GM21515 (cell line): Measurements from ENCODE around the gene DPEP3.
"Not testable (repeated sequence)": the region's sequence is repeated elsewhere in the genome, so short reads cannot be mapped to it uniquely, and the experiment has no call there.

Source experiments
- ATAC-seq: cut with Tn5 transposase; IDR thresholded peaks from one replicate; pipeline ENCODE4 v1.9.1; 2021; ENCODE audit not compliant: unreplicated experiment

DPEP3 gene

DNA sequence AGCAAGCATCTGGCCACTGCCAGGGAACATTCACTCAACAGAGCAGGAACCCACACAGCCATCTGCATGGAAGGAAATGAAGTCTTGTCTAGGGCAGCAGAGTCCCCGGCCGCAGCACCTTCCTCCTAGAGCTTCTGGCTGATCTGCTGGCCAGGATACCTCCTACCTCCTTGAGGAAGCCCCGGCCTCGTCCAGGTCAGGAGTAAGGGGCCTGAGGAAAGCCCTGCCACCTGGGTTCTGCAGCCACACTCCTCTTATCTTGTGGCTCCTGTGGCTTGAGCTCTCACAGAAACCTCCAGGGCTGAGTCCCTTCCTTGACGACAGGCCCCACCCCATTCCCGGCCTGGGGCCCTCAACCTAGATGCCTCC lies 13.7 kb upstream of the DPEP3 start:
- ATAC-seq = not testable (repeated sequence)

GRCh38 chr16:67993207-67994039 lies 13.1 kb upstream of the DPEP3 start:
- peak; percentile 65 for ATAC-seq

DNA sequence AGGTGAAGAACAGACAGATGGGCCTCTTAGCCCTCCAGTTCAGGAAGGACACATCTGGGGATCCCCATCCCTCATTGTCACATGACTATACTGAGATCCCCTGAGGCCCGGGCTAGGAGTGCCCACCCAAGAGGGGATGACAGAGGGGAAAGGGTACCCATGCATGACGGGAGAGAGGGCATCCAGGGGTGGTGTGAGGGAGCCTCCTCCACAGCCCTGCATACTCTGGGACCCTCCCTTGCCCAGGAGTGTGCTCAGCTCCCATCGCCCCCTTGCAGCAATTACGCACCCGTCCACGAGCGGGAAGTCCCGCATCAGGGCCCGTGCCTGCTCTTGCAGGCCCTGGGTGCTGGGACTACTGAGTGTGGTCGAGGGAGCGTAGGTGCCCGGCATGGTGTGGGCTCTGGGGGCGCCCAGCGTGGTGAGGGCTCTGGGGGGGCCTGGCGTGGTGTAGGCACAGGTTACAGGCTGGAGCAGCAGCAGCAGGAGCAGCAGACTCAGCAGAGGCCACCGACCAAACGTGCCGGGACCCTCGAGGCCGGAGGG lies 12.4 kb upstream of the DPEP3 start:
- ATAC-seq = peak; percentile 5

DNA sequence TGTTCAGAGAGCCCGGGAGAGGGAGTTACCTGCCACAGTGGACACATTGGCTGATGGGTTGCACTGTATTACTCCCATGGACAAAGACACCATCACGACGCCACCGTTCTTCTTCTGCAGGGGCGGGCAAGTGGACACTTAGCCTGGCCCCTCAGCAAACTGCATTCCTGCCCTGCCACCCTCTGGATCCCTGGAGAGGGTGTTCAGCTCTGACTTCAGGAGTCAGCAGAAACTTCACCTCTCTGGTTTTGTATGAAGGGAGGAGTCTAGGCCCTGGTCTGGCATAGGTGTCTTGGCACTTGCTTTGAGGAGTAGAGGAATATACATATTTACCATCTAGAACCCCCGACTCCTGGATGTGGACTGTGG lies 9.7 kb upstream of the DPEP3 start:
- no peak for ATAC-seq

- no peak for ATAC-seq
Observed at GRCh38 chr16:67989322-67990017, 9.2 kb upstream of the DPEP3 start.

GRCh38 chr16:67988675-67989074 lies 8.4 kb upstream of the DPEP3 start:
- ATAC-seq = no peak

DNA sequence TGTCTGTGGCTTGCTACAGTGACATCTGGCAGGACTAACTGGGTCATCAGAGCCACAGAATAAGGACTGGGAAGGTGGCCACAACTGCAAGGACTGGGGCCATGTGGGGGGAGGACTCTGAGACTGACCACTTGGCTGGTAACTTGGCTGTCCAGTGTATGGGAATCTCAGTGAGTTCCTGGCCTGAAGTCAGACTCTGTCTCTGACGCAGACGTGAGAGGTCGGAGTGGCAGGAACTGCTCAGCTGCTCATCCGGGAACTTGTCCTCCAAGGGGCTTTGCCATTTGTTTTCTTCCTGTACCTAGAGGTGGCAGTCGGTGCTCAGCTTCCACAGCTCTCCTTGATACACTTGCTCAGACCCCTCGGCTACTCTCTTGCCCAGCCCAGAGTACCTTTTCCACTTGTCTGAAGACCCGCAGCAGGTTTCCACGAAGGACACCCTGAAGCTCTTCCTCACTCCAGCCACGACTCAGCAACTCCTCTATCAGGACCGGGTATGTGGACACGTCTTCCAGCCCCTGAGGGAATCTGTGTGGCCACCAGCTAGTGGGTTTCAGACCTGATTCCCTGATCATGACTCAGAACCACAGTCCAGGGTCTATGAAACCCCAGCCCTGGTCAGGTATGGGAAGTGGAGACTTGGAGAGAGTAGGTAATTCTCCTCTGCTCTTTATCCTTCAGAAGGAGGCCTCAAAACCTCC lies 7.3 kb upstream of the DPEP3 start:
- no peak for ATAC-seq

DNA sequence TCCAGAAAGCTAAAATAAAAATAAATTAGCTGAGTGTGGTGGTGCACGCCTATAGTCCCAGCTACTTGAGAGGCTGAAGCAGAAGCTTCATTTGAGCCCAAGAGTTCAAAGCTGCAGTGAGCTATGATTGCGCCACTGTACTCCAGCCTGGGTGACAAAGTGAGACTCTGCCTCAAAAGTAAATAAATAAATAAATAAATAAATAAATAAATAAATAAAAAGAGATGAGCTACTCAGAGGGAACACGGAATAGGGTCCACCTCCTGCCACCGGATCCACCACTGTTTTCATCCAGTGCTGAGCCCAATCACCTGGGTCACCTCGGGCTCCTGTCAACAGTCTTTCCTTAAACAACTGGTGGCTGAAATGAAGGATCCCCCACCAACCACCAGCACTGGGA lies 6.7 kb upstream of the DPEP3 start:
- ATAC-seq = no peak

- no peak for ATAC-seq
Observed at GRCh38 chr16:67982011-67982696, 1.9 kb upstream of the DPEP3 start.

DNA sequence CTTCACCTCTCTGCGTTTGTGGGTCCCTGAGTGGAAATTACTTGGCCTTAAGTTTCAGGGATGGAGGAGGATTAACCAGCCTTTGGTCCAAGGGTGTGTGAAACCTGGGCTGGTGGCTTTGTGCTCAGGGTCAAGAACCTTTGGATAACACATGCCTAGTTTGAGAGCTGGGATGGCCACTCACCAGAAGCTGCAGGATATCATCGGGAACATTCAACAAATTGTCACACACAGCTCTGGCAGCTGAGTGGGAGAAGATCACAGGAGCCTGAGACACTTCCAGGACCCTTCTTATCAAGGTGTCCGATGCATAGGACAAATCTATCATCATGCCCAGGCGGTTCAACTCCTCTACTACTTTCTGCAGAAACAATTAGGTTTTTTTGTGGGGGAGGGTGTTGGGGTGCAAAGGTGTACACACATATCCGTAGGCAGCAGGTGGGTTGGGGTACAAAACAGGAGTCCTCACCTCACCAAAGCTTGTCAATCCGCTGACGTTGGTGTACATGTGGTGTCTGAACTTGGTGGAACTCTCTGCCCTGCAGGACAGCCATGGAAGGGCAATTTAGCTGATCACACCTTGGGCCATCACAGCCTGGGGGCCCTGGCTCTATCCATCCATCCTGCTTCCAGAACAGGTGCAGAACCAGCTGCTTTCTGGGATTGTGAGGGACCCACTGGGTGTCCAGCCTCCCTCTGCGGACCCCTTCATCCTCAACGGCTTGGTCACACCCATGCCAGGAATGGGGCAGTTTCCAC lies 2.7 kb downstream of the DPEP3 start:
- ATAC-seq = no peak

DNA sequence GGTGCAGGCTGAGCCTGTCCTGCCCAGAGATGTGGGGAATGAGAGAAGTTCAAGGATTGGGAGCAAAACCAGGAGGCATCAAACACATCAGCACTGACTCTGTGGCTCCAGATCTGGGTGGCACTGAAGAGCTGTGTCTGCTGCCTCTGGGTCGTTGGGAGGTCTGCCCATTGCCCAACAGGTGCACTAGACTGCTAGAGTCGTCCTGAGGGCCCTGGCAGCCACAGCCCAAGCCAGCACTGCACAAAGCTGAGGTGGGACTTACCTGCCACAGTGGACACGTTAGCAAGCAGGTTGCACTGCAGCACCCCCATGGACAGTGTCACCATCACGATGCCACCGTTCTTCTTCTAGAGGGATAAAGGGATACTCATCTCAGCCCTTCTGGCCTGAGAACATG lies 3.3 kb downstream of the DPEP3 start:
- no peak for ATAC-seq

- ATAC-seq = no peak
Observed at GRCh38 chr16:67976205-67976604, 4.1 kb downstream of the DPEP3 start.

DNA sequence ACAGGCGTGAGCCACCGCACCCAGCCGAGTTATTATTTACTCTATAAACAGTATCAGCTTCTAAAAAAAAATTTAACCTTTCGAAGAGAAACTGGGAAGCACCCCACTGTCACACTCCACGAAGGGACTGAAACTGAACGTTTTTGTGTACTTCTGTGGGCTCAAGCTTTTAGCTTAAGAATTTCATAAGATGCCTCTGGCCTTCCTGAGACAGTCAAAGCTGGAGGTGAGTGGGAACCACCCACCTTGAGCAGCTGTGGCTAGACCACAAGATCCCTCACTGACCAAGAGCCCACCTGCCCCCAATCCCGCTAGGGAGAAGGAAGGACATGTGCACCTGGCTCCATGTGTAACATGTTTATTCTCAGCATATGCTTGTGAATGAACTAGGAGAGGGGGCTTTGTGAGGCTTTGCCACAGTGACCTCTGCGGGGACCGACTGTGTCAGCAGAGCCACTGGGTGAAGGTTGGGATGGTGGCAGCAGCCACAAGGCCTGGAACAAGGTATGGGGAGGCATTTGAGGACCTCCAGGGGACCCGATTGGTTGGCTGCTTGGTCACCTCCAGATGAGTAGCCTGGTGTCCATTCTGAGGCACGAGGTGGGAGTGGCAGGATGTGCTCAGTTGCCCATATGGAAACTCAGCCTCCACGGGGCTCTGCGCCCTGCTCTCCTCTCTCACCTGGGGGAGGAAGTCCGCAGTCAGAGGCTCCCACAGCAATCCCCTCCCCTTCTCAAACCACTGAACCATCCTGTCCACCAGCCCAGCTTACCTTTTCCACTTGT lies 4.8 kb downstream of the DPEP3 start:
- no peak for ATAC-seq

DNA sequence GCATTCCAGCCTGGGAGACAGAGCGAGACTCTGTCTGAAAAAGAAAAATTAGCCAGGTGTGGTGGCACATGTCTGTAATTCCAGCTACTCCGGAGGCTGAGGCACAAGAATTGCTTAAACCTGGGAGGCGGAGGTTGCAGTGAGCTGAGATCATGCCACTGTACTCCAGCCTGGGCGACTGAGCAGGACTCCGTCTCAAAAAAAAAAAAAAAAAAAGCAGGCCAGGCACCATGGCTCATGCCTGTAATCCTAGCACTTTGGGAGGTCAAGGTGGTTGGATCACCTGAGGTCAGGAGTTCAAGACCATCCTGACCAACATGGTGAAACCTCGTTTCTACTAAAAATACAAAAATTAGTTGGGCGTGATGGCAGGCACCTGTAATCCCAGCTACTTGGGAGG lies 8.0 kb downstream of the DPEP3 start:
- ATAC-seq = not testable (repeated sequence)

DNA sequence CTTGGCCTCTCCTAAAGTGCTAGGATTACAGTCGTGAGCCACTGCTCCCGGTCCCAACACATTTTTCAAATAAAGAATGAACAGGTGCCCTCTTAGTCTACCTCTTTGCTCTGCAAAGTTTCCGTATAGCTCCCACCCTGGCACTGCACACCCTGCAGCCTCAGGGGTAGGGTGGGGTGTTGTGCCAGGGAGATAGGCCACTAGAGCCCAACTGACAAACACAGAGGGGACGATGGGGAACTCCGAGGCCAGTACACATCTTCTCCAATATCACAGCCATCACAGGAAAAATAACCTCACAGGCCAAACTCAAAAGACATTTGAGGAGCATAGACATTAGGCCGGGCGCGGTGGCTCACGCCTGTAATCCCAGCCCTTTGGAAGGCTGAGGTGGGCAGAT lies 9.2 kb downstream of the DPEP3 start:
- ATAC-seq = no peak

DNA sequence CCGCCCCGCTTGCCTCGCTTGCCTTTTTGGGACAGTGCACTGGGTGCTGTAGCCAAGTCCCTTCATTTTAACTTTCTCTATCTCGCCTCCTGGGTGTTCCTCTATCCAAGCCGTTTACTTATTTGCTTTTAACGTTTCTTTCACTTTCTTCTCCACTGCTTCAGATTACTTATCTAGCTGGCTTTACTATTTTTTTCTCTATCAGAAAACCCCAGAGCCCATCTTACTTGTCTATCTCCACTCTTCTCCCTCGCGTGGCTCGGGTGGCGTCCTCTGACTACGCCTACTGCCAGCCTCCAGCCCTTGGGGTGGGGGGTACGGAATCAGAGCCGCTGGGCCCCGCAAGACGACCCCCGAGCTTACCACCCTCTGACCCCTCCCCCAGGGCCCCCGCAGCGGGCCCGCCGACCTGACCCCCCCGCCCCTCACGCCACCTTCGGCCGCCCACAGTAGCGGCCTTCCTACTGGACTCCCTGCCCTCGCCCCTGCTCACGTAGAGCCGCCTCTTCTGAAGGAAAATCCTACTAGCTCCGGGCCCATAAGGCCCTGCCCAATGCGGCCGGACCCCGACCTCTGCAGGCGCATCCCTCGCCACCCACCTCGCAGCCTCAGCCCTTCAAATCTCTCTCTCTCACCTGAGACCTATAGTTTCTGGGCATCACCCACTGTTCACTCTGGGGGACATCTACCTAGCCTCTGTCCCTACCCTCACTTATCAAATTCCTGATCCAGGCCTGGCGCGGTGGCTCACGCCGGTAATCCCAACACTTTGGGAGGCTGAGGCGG lies 10.9 kb downstream of the DPEP3 start:
- ATAC-seq = no peak

- ATAC-seq = peak; percentile 72
Observed at GRCh38 chr16:67968400-67969253, 11.7 kb downstream of the DPEP3 start, which contains the start of gene SLC12A4. SLC12A4 (minus strand) TSS chr16:67968637; CDS start chr16:67968553, 84 bp downstream.

- peak; percentile 20 for ATAC-seq
Observed at GRCh38 chr16:67967958-67968399, 12.3 kb downstream of the DPEP3 start.
